ENCODE results near the gene RNASE7. TPM values are rescaled to one million over a fixed set of nuclear protein-coding genes. Genes with fewer than 3 reads are reported as not detected.

RNASE7 gene
- total and polyA plus RNA-seq, 9 donors: not detected

GRCh38 chr14:21075719-21076437, 33.7 kb downstream of the RNASE7 start:
- Histone ChIP-seq H3K27me3 (no peaks in the 10 kb centered on the region), H3K9me3 (no peaks in the 10 kb centered on the region), H3K36me3 (no peaks in the 10 kb centered on the region), H3K27ac (no peak overlapping the region), H3K4me3 (no peak overlapping the region), H3K4me1 (ENCODE audit: insufficient read depth) (peaks cover 1% of the 10 kb centered on the region)
- TF ChIP-seq EP300 (IDR thresholded peaks at IDR 0.05) (no peak), POLR2A (IDR thresholded peaks at IDR 0.05) (no peak), CTCF (IDR thresholded peaks at IDR 0.05) (no peak)
- intact Hi-C loops (cut with DNase I): no loop called here
- no peak for DNase-seq
- WGBS, 3 donors: 75 to 81% (median 77%) methylated on average over 9 of the region's 9 CpGs

- H3K27ac ChIP-seq: no peak overlapping the region
- no peaks in the 10 kb centered on the region for H3K9me3 ChIP-seq
- no peak for DNase-seq
- no peak overlapping the region for H3K4me3 ChIP-seq
- no peaks in the 10 kb centered on the region for H3K4me1 ChIP-seq (ENCODE audit: insufficient read depth)
- TF ChIP-seq CTCF (IDR thresholded peaks at IDR 0.05) (no peak), EP300 (IDR thresholded peaks at IDR 0.05) (no peak), POLR2A (IDR thresholded peaks at IDR 0.05) (no peak)
- no peaks in the 10 kb centered on the region for H3K36me3 ChIP-seq
- intact Hi-C loops (cut with DNase I): no loop called here
- no peaks in the 10 kb centered on the region for H3K27me3 ChIP-seq
- WGBS, 3 donors: 88 to 96% (median 94%) methylated on average over 2 of the region's 2 CpGs
These were observed 35.5 kb downstream of the RNASE7 start for GRCh38 chr14:21077672-21078071.

GRCh38 chr14:21078287-21078686, 36.1 kb downstream of the RNASE7 start:
- WGBS, 3 donors: 79 to 85% (median 83%) methylated on average over 5 of the region's 5 CpGs
- no peak overlapping the region for H3K4me3 ChIP-seq
- no peaks in the 10 kb centered on the region for H3K4me1 ChIP-seq (ENCODE audit: insufficient read depth)
- no peaks in the 10 kb centered on the region for H3K27me3 ChIP-seq
- H3K27ac ChIP-seq: no peak overlapping the region
- DNase-seq: no peak
- no peak for TF ChIP-seq EP300 (IDR thresholded peaks at IDR 0.05)
- TF ChIP-seq POLR2A (IDR thresholded peaks at IDR 0.05): no peak
- TF ChIP-seq CTCF (IDR thresholded peaks at IDR 0.05): no peak
- H3K9me3 ChIP-seq: no peaks in the 10 kb centered on the region
- intact Hi-C loops (cut with DNase I): no loop called here
- H3K36me3 ChIP-seq: no peaks in the 10 kb centered on the region

GRCh38 chr14:21078726-21079125, 36.6 kb downstream of the RNASE7 start:
- no peaks in the 10 kb centered on the region for H3K4me1 ChIP-seq (ENCODE audit: insufficient read depth)
- 80 to 85% (median 82%) methylated on average over 10 of the region's 10 CpGs for WGBS, 3 donors
- DNase-seq: no peak
- H3K36me3 ChIP-seq: no peaks in the 10 kb centered on the region
- H3K9me3 ChIP-seq: no peaks in the 10 kb centered on the region
- H3K27ac ChIP-seq: no peak overlapping the region
- H3K4me3 ChIP-seq: no peak overlapping the region
- intact Hi-C loops (cut with DNase I): no loop called here
- TF ChIP-seq EP300 (IDR thresholded peaks at IDR 0.05) (no peak), CTCF (IDR thresholded peaks at IDR 0.05) (no peak), POLR2A (IDR thresholded peaks at IDR 0.05) (no peak)
- no peaks in the 10 kb centered on the region for H3K27me3 ChIP-seq
